C4-2B (cell line): ENCODE results near the gene HYAL3.

Experiments
- H3K27ac ChIP-seq: fragments of 450-650 bp; 2 replicates; pipeline ENCODE4 v1.5.1; 2017
- ZFX ChIP-seq: fragments of 450-650 bp; IDR thresholded peaks from 2 replicates; pipeline ENCODE4 v1.6.1; 2017
- TF ChIP-seq, protein P1 (sequence below): fragments of 450-650 bp; conservative IDR thresholded peaks from 2 replicates; pipeline ENCODE4 v1.5.1; 2017; ENCODE audit warnings: mild to moderate bottlenecking

The HYAL3 gene

DNA sequence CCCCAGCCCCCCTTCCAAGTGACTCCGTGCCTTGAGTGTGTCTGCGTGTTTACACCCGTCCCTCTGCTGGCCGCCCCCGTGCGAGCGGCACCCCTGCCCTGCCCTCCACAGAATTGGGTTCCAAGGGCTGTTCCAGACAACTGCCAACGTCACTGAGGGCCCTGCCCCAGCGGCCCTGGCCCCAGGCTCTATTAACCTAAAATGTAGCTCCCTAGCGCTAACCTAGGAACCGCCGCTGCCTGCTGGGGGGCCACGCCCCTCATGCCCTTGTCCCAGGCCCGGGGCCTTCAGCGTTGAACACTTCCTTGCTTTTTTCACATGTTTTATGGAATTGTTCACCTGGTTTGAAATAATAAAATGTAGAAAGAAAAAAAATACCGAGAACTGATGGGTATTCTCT, 40.2 kb downstream of the HYAL3 start:
- no peak overlapping the region for H3K27ac ChIP-seq
- TF ChIP-seq, protein P1, sequence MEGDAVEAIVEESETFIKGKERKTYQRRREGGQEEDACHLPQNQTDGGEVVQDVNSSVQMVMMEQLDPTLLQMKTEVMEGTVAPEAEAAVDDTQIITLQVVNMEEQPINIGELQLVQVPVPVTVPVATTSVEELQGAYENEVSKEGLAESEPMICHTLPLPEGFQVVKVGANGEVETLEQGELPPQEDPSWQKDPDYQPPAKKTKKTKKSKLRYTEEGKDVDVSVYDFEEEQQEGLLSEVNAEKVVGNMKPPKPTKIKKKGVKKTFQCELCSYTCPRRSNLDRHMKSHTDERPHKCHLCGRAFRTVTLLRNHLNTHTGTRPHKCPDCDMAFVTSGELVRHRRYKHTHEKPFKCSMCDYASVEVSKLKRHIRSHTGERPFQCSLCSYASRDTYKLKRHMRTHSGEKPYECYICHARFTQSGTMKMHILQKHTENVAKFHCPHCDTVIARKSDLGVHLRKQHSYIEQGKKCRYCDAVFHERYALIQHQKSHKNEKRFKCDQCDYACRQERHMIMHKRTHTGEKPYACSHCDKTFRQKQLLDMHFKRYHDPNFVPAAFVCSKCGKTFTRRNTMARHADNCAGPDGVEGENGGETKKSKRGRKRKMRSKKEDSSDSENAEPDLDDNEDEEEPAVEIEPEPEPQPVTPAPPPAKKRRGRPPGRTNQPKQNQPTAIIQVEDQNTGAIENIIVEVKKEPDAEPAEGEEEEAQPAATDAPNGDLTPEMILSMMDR: no peak
- TF ChIP-seq ZFX: no peak

DNA sequence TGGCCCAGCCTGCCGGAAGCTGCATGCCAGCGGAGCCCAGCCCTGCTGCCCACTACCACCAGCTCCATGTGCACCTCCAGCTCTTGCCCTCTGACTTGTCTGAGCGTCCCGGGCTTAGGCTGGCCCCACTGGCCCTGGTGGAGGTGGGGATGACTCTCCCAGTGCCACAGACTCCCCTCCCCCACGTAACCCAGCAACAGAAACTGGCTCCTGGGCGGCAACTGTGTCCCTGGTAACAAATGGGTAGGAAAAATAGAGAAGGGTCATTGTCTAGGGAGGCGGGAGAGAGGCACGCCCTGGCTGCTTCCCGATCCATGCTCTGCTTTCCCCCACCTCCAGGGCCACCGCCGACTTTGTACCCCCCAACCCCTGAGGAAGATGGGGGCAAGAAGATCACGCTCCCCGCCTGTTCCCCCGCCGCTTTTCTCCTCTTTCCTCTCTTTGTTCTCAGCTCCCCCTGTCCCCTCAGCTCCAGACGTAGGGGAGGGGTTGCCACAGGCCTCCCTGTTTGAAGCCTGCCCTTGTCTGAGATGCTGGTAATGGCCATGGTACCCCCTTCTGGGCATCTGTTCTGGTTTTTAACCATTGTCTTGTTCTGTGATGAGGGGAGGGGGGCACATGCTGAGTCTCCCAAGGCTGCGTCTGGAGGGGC, 41.0 kb downstream of the HYAL3 start:
- H3K27ac ChIP-seq: no peak overlapping the region
- TF ChIP-seq, protein P1: no peak
- TF ChIP-seq ZFX: no peak

DNA sequence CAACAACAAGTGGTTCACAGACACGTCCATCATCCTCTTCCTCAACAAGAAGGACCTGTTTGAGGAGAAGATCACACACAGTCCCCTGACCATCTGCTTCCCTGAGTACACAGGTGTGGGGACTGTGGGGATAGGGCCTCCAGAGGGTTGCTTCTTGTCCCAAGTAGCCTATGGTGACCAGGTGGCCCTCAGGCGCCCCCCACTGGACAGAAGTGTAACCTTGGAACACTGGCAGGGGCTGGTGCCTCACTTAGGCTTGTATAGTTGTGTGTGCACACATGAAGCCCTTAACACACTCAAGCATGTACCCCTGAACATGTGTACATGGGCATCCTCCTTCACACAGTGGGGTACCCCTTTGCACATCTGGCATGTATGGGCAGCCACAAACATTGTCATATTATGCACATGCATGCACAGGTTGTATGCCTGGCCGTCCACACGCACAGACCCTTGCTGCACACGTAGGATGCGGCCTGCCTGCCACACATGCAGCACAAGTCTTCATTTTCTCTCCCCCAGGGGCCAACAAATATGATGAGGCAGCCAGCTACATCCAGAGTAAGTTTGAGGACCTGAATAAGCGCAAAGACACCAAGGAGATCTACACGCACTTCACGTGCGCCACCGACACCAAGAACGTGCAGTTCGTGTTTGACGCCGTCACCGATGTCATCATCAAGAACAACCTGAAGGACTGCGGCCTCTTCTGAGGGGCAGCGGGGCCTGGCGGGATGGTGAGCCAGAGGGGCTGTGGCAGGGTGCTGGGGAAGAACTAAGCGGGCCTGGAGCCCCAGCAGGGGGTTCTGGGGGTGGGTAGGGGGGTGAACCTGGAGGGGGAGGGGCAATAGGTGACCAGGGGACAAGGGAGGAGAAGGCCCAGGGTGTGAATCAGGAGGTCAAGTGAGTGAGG, 42.0 kb downstream of the HYAL3 start:
- TF ChIP-seq ZFX: no peak
- TF ChIP-seq, protein P1: peak; percentile 69
- no peak overlapping the region for H3K27ac ChIP-seq

- H3K27ac ChIP-seq: no peak overlapping the region
- TF ChIP-seq, protein P1: no peak
- no peak for TF ChIP-seq ZFX
Observed at GRCh38 chr3:50255251-50255615, 44.0 kb downstream of the HYAL3 start.

DNA sequence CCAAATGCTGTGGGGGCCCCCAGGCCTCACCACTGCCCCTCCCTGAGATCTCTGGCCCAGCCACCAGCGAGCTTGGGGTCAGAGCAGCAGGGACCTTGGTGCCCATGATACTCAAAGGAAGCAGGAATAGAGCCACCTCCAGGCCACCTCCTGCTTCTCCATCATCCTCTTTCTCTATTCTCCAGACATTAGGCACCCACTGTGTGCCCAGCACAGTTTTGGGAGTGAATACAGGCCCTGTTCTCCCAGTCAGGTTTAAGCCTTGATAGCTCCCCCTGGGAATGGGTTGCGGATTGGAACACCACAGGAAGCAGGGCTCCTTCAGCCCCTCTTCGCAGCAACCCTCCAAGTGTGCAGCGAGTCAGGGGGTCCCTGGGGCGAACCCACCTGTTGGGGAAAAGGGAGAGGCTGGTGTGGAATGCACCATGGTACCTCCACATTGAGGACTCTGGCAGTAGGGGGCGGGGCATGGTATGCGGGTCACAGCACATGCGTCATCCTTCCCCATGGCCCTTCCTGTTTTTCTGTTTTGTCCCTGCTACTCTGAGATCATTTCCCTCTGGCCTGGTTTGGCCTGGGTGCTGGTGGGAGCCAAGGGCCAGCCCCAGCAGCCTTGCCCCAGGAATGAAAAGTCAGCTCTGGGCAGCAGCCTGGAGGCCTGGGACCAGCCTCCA, 44.5 kb downstream of the HYAL3 start:
- no peak overlapping the region for H3K27ac ChIP-seq
- TF ChIP-seq, protein P1: no peak
- no peak for TF ChIP-seq ZFX

DNA sequence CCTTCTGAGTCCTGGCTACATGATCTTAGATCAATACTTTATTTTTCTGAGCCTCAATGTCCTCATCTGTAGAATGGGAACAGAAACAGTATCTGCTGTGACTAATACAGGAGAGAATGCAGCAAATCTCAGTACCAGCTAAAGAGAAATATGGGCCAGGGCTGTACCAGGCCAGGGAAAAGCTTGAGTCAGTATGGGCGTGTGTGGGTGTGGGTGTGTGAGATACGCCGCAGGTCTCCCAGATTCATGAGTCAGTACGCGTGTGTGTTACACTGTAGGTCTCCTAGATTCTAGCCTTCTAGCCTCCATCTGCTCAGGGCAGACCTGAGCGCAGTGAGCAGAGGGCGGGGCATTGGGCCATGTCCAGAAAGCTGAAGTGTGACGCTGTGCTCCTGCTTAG, 48.0 kb downstream of the HYAL3 start:
- TF ChIP-seq ZFX: no peak
- TF ChIP-seq, protein P1: no peak
- no peak overlapping the region for H3K27ac ChIP-seq

DNA sequence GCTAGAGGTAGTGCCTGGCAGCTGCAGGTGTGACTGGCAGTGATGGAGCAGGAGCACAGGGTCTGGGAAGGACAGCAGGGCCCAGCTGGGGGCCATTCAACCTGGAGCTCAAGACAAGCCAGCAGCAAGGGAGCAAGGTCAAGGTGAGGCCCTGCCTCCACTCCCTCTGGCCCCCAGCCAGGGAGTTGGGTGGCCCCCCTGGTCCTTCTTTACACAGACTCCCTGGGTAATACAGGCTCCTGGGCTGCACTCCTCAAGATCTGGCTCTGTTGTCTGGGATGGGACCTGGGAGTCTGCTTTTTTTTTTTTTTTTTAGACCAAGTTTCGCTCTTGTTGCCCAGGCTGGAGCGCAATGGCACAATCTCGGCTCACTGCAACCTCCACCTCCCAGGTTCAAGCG, 48.7 kb downstream of the HYAL3 start:
- no peak overlapping the region for H3K27ac ChIP-seq
- no peak for TF ChIP-seq ZFX
- TF ChIP-seq, protein P1: no peak
